Liver (tissue), 9 donors: ENCODE measurements around the gene PCDHA7. TPM values are rescaled to one million over a fixed set of nuclear protein-coding genes. Genes with fewer than 3 reads are reported as not detected.
A peak's percentile ranks its signal among the peaks of the same experiment; 100 is the strongest.

Experiments
- DNase-seq: peaks from one replicate; pipeline ENCODE4 v3.0.0-alpha.2; 2017; ENCODE audit warnings: low spot score
- H3K27ac ChIP-seq, 2 donors: one replicate each; pipeline ENCODE4 v1.7.0; 2013; ENCODE audit warnings: inconsistent platforms in 2 of 2, low read length in 2 of 2, control low read depth in 1 of 2, low read depth in 1 of 2, mild to moderate bottlenecking in 1 of 2
- H3K27me3 ChIP-seq, 4 donors: one replicate each; pipeline versions ENCODE4 v1.6.1 to v1.7.0; 2013; ENCODE audit warnings: low read length in 3 of 4, inconsistent platforms in 1 of 4, mild to moderate bottlenecking in 1 of 4, moderate library complexity in 1 of 4; ENCODE audit not compliant: control insufficient read depth in 4 of 4, insufficient read depth in 4 of 4
- H3K36me3 ChIP-seq, 4 donors: one replicate each; pipeline versions ENCODE4 v1.6.1 to v1.7.0; 2013; ENCODE audit warnings: low read length in 3 of 4, mild to moderate bottlenecking in 3 of 4, low read depth in 1 of 4, moderate library complexity in 1 of 4; ENCODE audit not compliant: control insufficient read depth in 4 of 4, insufficient read depth in 3 of 4
- H3K4me1 ChIP-seq, 4 donors: one replicate each; pipeline versions ENCODE4 v1.6.1 to v1.7.0; 2013; ENCODE audit warnings: low read length in 3 of 4, mild to moderate bottlenecking in 3 of 4, moderate library complexity in 1 of 4; ENCODE audit not compliant: control insufficient read depth in 4 of 4, insufficient read depth in 4 of 4
- H3K4me3 ChIP-seq, 3 donors: one replicate each; pipeline versions ENCODE4 v1.6.1 to v1.7.0; 2013; ENCODE audit warnings: low read length in 3 of 3, control low read depth in 1 of 3, low read depth in 1 of 3, mild to moderate bottlenecking in 1 of 3
- H3K9ac ChIP-seq, 2 donors: one replicate each; pipeline ENCODE4 v1.7.0; 2013; ENCODE audit warnings: low read length in 2 of 2, mild to moderate bottlenecking in 2 of 2, moderate library complexity in 2 of 2, control low read depth in 1 of 2, low read depth in 1 of 2
- H3K9me3 ChIP-seq, 4 donors: one replicate each; pipeline versions ENCODE4 v1.6.1 to v1.7.0; 2013; ENCODE audit warnings: low read length in 3 of 4; ENCODE audit not compliant: control insufficient read depth in 4 of 4
- FOXA1 ChIP-seq: IDR thresholded peaks from 2 replicates; pipeline ENCODE4 v1.6.1; 2016; ENCODE audit warnings: antibody characterized with exemption
- FOXA2 ChIP-seq: IDR thresholded peaks from 2 replicates; pipeline ENCODE4 v1.6.1; 2016; ENCODE audit warnings: antibody characterized with exemption
- GABPA ChIP-seq, 2 donors: IDR thresholded peaks in 1 of 2; conservative IDR thresholded peaks in 1 of 2; 2 replicates each; pipeline ENCODE4 v1.6.1; 2016; ENCODE audit warnings: antibody characterized with exemption in 2 of 2, mild to moderate bottlenecking in 1 of 2, moderate library complexity in 1 of 2
- HNF4A ChIP-seq, 2 donors: conservative IDR thresholded peaks; 2 replicates each; pipeline ENCODE4 v1.6.1; 2016; ENCODE audit warnings: antibody characterized with exemption in 2 of 2, mild to moderate bottlenecking in 2 of 2
- JUND ChIP-seq, 2 donors: IDR thresholded peaks; 2 replicates each; pipeline ENCODE4 v1.6.1; 2016; ENCODE audit warnings: antibody characterized with exemption in 2 of 2
- NR2F2 ChIP-seq: IDR thresholded peaks from 2 replicates; pipeline ENCODE4 v1.6.1; 2016; ENCODE audit warnings: antibody characterized with exemption
- RAD21 ChIP-seq, 2 donors: IDR thresholded peaks; 2 replicates each; pipeline ENCODE4 v1.6.1; 2016; ENCODE audit warnings: antibody characterized with exemption in 2 of 2, mild to moderate bottlenecking in 2 of 2
- RXRA ChIP-seq, 2 donors: IDR thresholded peaks; 2 replicates each; pipeline ENCODE4 v1.6.1; 2017 to 2018; ENCODE audit warnings: antibody characterized with exemption in 2 of 2, mild to moderate bottlenecking in 1 of 2
- SP1 ChIP-seq: IDR thresholded peaks from 2 replicates; pipeline ENCODE4 v1.6.1; 2018; ENCODE audit warnings: antibody characterized with exemption, mild to moderate bottlenecking
- TAF1 ChIP-seq: conservative IDR thresholded peaks from 2 replicates; pipeline ENCODE4 v1.6.1; 2016; ENCODE audit warnings: antibody characterized with exemption, mild to moderate bottlenecking
- YY1 ChIP-seq: IDR thresholded peaks from 2 replicates; pipeline ENCODE4 v1.6.1; 2016; ENCODE audit warnings: antibody characterized with exemption, mild to moderate bottlenecking
- WGBS: extraction: QIAGEN DNeasy Blood & Tissue Kit; methylation state at CpG from one replicate; pipeline ENCODE4 v1.1.7; 2013; 5-methylcytosine and 5-hydroxymethylcytosine counted together
- polyA plus RNA-seq, 2 donors: library from polyadenylated mRNA; stranded (reverse) in 1 of 2; unstranded in 1 of 2; fragments of 200-250 nt in 1 of 2; fragments of >200 nt in 1 of 2; fragmentation: Nextera tagmentation in 1 of 2; extraction: Ambion mirVana in 1 of 2; gene quantifications; one replicate each; pipeline versions ENCODE4 v1.2.1 to v1.2.3, GENCODE V29; 2013 to 2015
- total RNA-seq, 2 donors: library from RNA; depleted of rRNA; stranded (reverse); fragments of >200 nt; gene quantifications; one replicate each; pipeline ENCODE4 v1.2.3, GENCODE V29; 2014
- TF ChIP-seq, protein P1 (sequence below): fragments of 150-350 bp; IDR thresholded peaks from 2 replicates; pipeline ENCODE4 v1.5.1; 2017; ENCODE audit warnings: improper control_type of control experiment, low read depth, low read length; ENCODE audit not compliant: missing input control
- TF ChIP-seq, protein P2 (sequence below): IDR thresholded peaks from 2 replicates; pipeline ENCODE4 v1.6.1; 2016; ENCODE audit warnings: antibody characterized with exemption
- TF ChIP-seq, protein P3 (sequence below): IDR thresholded peaks from 2 replicates; pipeline ENCODE4 v1.6.1; 2016; ENCODE audit warnings: antibody characterized with exemption
- TF ChIP-seq, protein P4 (sequence below): IDR thresholded peaks from 2 replicates; pipeline ENCODE4 v1.6.1; 2016; ENCODE audit warnings: antibody characterized with exemption, mild to moderate bottlenecking
- donor health status: healthy.
- donor health status: healthy.
- donor health status: healthy.
- donor health status: healthy.
- donor health status: healthy.

Gene PCDHA7
- total and polyA plus RNA-seq, 4 donors, result 0.05 TPM; not detected in 2

DNA sequence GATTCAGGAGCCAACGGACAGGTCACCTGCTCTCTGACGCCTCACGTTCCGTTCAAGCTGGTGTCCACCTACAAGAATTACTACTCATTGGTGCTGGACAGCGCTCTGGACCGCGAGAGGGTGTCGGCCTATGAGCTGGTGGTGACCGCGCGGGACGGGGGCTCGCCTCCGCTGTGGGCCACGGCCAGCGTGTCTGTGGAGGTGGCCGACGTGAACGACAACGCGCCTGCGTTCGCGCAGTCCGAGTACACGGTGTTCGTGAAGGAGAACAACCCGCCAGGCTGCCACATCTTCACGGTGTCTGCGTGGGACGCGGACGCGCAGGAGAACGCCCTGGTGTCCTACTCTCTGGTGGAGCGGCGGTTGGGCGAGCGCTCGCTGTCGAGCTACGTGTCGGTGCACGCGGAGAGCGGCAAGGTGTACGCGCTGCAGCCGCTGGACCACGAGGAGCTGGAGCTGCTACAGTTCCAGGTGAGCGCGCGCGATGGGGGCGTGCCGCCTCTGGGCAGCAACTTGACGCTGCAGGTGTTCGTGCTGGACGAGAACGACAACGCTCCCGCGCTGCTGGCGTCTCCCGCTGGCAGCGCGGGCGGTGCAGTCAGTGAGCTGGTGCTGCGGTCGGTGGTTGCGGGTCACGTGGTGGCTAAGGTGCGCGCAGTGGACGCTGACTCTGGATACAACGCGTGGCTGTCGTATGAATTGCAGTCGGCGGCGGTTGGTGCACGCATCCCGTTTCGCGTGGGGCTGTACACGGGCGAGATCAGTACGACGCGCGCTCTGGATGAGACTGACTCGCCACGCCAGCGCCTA is 23.3 kb downstream of the PCDHA7 start (continued):
- TF ChIP-seq, protein P1, sequence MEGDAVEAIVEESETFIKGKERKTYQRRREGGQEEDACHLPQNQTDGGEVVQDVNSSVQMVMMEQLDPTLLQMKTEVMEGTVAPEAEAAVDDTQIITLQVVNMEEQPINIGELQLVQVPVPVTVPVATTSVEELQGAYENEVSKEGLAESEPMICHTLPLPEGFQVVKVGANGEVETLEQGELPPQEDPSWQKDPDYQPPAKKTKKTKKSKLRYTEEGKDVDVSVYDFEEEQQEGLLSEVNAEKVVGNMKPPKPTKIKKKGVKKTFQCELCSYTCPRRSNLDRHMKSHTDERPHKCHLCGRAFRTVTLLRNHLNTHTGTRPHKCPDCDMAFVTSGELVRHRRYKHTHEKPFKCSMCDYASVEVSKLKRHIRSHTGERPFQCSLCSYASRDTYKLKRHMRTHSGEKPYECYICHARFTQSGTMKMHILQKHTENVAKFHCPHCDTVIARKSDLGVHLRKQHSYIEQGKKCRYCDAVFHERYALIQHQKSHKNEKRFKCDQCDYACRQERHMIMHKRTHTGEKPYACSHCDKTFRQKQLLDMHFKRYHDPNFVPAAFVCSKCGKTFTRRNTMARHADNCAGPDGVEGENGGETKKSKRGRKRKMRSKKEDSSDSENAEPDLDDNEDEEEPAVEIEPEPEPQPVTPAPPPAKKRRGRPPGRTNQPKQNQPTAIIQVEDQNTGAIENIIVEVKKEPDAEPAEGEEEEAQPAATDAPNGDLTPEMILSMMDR, result no peak
- no peak for TF ChIP-seq JUND (IDR thresholded peaks at IDR 0.05)
- TF ChIP-seq NR2F2, result no peak
- TF ChIP-seq FOXA2, result no peak
- no peak for TF ChIP-seq TAF1
- no peak for TF ChIP-seq HNF4A (conservative IDR thresholded peaks at IDR 0.05)
- TF ChIP-seq YY1, result no peak
- TF ChIP-seq, protein P2, sequence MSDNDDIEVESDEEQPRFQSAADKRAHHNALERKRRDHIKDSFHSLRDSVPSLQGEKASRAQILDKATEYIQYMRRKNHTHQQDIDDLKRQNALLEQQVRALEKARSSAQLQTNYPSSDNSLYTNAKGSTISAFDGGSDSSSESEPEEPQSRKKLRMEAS, result no peak
- TF ChIP-seq, protein P3, sequence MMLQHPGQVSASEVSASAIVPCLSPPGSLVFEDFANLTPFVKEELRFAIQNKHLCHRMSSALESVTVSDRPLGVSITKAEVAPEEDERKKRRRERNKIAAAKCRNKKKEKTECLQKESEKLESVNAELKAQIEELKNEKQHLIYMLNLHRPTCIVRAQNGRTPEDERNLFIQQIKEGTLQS, result no peak
- no peak for TF ChIP-seq SP1
- no peak for TF ChIP-seq FOXA1
- TF ChIP-seq RXRA (IDR thresholded peaks at IDR 0.05), result no peak
- no peak for TF ChIP-seq GABPA (IDR thresholded peaks at IDR 0.05 in 1 of 2, conservative IDR thresholded peaks at IDR 0.05 in 1 of 2)

DNA sequence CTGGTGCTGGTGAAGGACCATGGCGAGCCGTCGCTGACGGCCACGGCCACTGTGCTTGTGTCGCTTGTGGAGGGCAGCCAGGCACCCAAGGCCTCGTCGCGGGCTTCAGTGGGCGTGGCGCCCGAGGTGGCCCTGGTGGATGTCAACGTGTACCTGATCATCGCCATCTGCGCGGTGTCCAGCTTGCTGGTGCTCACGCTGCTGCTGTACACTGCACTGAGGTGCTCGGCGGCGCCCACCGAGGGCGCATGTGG is 23.8 kb downstream of the PCDHA7 start:
- Histone ChIP-seq H3K4me1 (no peaks in the 10 kb centered on the region), H3K9ac (no peak overlapping the region), H3K36me3 (peaks cover 0 to 4% (median 0%) of the 10 kb centered on the region in 4 donors), H3K4me3 (peak overlapping the region in 2 of 3 donors; percentile 18 to 30), H3K27me3 (peaks cover 0 to 12% (median 4%) of the 10 kb centered on the region in 4 donors), H3K27ac (no peak overlapping the region), H3K9me3 (peaks cover 23 to 37% (median 35%) of the 10 kb centered on the region in 4 donors)
- DNase-seq, result no peak
- WGBS, result 63% methylated on average over 22 of the region's 22 CpGs
- TF ChIP-seq, protein P4, sequence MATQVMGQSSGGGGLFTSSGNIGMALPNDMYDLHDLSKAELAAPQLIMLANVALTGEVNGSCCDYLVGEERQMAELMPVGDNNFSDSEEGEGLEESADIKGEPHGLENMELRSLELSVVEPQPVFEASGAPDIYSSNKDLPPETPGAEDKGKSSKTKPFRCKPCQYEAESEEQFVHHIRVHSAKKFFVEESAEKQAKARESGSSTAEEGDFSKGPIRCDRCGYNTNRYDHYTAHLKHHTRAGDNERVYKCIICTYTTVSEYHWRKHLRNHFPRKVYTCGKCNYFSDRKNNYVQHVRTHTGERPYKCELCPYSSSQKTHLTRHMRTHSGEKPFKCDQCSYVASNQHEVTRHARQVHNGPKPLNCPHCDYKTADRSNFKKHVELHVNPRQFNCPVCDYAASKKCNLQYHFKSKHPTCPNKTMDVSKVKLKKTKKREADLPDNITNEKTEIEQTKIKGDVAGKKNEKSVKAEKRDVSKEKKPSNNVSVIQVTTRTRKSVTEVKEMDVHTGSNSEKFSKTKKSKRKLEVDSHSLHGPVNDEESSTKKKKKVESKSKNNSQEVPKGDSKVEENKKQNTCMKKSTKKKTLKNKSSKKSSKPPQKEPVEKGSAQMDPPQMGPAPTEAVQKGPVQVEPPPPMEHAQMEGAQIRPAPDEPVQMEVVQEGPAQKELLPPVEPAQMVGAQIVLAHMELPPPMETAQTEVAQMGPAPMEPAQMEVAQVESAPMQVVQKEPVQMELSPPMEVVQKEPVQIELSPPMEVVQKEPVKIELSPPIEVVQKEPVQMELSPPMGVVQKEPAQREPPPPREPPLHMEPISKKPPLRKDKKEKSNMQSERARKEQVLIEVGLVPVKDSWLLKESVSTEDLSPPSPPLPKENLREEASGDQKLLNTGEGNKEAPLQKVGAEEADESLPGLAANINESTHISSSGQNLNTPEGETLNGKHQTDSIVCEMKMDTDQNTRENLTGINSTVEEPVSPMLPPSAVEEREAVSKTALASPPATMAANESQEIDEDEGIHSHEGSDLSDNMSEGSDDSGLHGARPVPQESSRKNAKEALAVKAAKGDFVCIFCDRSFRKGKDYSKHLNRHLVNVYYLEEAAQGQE, result no peak
- no peak for TF ChIP-seq NR2F2
- no peak for TF ChIP-seq TAF1
- TF ChIP-seq, protein P2, result no peak
- TF ChIP-seq RAD21 (IDR thresholded peaks at IDR 0.05), result no peak
- TF ChIP-seq SP1, result no peak
- TF ChIP-seq HNF4A (conservative IDR thresholded peaks at IDR 0.05), result no peak
